AG09309 (cell line): Measurements from ENCODE around the gene PLXNA4.

Experiments
- DNase-seq: peaks from one replicate; pipeline ENCODE4 v3.0.0-alpha.2; 2010; ENCODE audit warnings: low read depth
- H3K4me3 ChIP-seq: 2 replicates; pipeline ENCODE4 v1.5.1; 2011; ENCODE audit warnings: mild to moderate bottlenecking, low read depth, low read length, moderate library complexity; ENCODE audit not compliant: control insufficient read depth
- TF ChIP-seq, protein P1 (sequence below): IDR thresholded peaks from 2 replicates; pipeline ENCODE4 v1.5.1; 2011; ENCODE audit warnings: mild to moderate bottlenecking, low read depth, low read length, inconsistent platforms; ENCODE audit not compliant: insufficient read depth, control insufficient read depth; ENCODE audit errors: missing control alignments

Gene PLXNA4

DNA sequence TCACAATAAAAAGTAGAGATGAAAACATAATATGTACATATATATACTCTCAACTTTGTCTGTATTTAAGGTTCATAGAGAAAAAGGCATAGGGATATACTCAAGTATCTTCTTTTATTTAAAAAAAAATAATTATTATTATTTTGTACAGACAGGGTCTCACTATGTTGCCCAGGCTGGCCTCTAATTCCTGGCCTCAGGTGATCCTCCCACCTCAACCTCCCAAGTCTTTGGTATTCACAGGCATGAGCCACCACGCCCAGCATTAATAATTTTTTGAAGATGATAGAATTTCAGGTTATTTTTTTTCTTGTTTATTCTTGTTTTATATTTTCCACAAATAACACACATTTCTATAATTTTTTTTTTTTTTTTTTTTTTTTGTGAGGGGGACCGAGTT lies 113.8 kb downstream of the PLXNA4 start:
- H3K4me3 ChIP-seq, result no peak overlapping the region
- TF ChIP-seq, protein P1, sequence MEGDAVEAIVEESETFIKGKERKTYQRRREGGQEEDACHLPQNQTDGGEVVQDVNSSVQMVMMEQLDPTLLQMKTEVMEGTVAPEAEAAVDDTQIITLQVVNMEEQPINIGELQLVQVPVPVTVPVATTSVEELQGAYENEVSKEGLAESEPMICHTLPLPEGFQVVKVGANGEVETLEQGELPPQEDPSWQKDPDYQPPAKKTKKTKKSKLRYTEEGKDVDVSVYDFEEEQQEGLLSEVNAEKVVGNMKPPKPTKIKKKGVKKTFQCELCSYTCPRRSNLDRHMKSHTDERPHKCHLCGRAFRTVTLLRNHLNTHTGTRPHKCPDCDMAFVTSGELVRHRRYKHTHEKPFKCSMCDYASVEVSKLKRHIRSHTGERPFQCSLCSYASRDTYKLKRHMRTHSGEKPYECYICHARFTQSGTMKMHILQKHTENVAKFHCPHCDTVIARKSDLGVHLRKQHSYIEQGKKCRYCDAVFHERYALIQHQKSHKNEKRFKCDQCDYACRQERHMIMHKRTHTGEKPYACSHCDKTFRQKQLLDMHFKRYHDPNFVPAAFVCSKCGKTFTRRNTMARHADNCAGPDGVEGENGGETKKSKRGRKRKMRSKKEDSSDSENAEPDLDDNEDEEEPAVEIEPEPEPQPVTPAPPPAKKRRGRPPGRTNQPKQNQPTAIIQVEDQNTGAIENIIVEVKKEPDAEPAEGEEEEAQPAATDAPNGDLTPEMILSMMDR, result no peak

DNA sequence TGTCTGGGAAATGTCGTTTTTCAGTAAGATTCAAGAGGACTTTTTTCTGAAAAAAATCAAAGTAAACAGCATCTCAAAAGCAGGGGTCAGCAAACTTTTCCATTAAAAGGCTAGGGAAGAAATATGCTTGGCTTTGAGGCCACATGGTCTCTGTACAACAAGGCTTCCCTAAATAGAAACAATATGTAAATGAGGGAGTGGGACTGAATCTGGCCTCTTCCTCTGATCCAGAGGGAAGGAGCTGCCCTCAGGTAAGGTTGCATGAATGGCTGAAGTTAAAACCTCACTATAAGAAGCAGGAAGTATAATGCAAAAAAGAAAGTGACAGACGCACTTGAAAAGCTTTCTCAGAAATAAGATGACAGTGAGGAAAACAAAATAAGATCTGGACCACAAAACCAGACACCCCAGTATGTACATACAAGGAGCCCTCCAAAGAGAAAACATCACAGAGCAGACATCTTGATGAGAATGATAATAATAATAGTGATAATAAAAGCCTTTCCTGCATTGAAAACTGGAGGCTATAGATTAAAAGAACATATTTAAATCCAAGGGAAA lies 115.2 kb downstream of the PLXNA4 start:
- DNase-seq, result no peak
- H3K4me3 ChIP-seq, result no peak overlapping the region
- TF ChIP-seq, protein P1, result no peak

More for the DNA sequence above, 113.8 kb downstream of the PLXNA4 start:
- no peak for DNase-seq

DNA sequence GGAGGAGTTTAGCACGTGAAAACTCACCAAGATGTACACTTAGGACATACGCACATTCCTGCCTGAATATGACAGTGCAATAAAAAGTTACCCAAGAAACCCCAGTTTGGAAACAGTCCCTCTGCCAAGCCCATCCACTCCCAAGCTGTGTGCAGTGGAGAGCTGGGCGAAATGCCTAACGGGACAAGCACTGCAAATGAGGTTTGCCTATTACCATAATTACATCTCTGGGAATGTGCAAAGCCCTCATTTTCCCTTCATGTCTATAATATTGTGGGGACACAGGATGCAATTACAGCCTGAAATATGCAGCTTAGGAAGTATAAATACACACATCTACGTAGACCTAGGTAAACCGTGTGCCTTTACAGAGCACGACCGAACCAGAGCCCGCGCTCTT lies 117.5 kb downstream of the PLXNA4 start:
- no peak overlapping the region for H3K4me3 ChIP-seq
- TF ChIP-seq, protein P1, result no peak
- no peak for DNase-seq

DNA sequence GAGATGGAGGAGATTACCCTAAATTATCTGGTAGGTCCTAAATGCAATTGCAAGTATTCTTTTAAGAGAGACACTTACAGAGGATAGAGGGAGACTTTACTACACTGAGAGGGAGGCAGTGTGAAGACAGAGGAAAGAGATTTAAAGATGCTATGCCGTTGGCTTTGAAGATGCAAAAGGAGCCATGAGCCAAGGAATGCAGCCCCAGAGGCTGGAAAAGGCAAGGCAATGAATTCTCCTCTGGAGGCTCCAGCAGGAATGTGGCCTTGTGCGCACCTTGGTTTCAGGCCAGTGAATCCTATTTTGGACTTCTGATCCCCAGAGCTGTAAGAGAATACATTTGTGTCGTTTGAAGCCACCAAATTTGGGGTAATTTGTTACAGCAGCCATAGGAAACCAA lies 118.6 kb downstream of the PLXNA4 start:
- TF ChIP-seq, protein P1, result no peak
- DNase-seq, result no peak
- no peak overlapping the region for H3K4me3 ChIP-seq

DNA sequence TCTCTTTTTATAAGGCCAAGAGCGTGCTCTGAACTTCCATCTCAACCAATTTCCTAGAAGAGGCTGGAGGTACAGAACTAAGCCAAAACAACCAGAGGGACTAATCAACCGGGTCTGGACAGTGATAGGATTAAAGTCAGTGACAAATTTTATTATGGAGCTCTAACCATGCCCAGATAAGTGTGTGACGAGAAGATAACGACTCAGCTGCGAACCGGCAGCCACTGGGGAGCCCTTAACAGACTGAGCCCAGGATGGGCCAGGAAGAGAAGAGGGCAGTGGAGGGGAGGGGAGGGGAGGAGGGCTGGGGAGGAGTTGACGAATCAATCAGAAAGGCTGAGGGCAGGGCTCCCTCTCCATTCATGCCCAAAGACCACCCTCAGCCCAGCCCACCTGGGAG lies 119.9 kb downstream of the PLXNA4 start:
- TF ChIP-seq, protein P1, result no peak
- no peak overlapping the region for H3K4me3 ChIP-seq
- DNase-seq, result no peak

DNA sequence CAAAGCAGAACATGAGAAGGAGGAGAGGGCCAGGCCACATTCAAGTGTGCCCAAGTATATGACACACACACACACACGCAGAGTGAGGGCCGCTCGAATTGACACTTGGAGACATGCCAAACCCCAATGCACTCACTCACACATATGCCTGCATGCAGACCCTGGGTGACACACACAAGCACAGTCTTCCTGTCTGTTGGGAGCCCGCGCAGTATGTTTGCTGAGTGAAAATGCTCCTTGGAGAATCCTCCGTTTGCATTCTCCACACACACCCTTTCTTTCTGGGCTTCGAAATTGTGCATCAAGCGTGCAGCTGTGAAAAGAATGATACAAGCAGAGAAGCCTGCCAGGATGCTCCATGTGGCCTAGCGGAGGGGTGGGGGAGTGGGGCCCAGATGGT lies 120.9 kb downstream of the PLXNA4 start:
- no peak overlapping the region for H3K4me3 ChIP-seq
- DNase-seq, result no peak
- TF ChIP-seq, protein P1, result no peak

DNA sequence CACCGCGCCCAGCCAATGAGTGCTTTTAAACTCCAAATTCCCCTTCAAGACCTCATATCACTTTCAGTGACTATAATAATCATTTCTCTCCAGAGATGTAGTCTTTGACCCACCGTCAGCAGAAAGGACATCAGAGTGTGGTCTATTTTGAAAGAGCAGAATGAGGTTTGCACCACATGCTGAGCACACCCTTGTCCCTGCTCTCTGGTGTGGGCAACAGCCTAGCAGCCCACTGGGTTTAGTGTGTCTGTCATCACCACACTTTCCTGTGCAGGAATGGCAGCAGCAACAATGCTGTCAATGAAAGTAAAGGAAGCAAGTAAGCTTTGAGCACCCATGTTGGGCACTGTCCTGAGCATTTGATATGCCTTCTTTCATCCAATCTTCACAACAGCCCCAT lies 122.4 kb downstream of the PLXNA4 start:
- no peak for DNase-seq
- no peak overlapping the region for H3K4me3 ChIP-seq
- TF ChIP-seq, protein P1, result no peak
